Hematopoietic multipotent progenitor cell treated with erythropoietin and hydrocortisone succinate and interleukin-3 and kit ligand, for 15 days (in vitro differentiated cells): Measurements from ENCODE around the gene CAPZA2.
"Not testable (repeated sequence)": the region's sequence is repeated elsewhere in the genome, so short reads cannot be mapped to it uniquely, and the experiment has no call there.

Source experiments
- DNase-seq: peaks from one replicate; pipeline ENCODE4 v3.0.0-alpha.2; 2015; ENCODE audit warnings: low spot score

Gene CAPZA2

GRCh38 chr7:116920359-116920758, 58.0 kb downstream of the CAPZA2 start:
- DNase-seq, result no peak

- no peak for DNase-seq
Measured at GRCh38 chr7:116922545-116922944, 60.2 kb downstream of the CAPZA2 start.

- no peak for DNase-seq
Measured at GRCh38 chr7:116924741-116925140, 62.4 kb downstream of the CAPZA2 start.

GRCh38 chr7:116929021-116929420, 66.6 kb downstream of the CAPZA2 start:
- DNase-seq, result no peak

- peak; percentile 84 for DNase-seq
Measured at GRCh38 chr7:116929914-116930913, 67.8 kb downstream of the CAPZA2 start.

GRCh38 chr7:116932566-116932965, 70.2 kb downstream of the CAPZA2 start:
- DNase-seq, result no peak

- DNase-seq, result no peak
Measured at GRCh38 chr7:116933465-116933864, 71.1 kb downstream of the CAPZA2 start.

- no peak for DNase-seq
Measured at GRCh38 chr7:116934580-116934979, 72.2 kb downstream of the CAPZA2 start.

GRCh38 chr7:116936844-116937243, 74.5 kb downstream of the CAPZA2 start:
- DNase-seq, result not testable (repeated sequence)

- no peak for DNase-seq
Measured at GRCh38 chr7:116938678-116939077, 76.3 kb downstream of the CAPZA2 start.

- no peak for DNase-seq
Measured at GRCh38 chr7:116940689-116941370, 78.4 kb downstream of the CAPZA2 start.

- DNase-seq, result no peak
Measured at GRCh38 chr7:116942504-116942903, 80.1 kb downstream of the CAPZA2 start.

GRCh38 chr7:116948934-116949333, 86.5 kb downstream of the CAPZA2 start:
- no peak for DNase-seq

GRCh38 chr7:116949941-116950801, 87.8 kb downstream of the CAPZA2 start:
- DNase-seq, result peak; percentile 75

- peak; percentile 67 for DNase-seq
Measured at GRCh38 chr7:116950889-116951351, 88.5 kb downstream of the CAPZA2 start.

GRCh38 chr7:116951366-116952292, 89.2 kb downstream of the CAPZA2 start:
- peak; percentile 68 for DNase-seq

- DNase-seq, result peak; percentile 53
Measured at GRCh38 chr7:116952635-116953371, 90.4 kb downstream of the CAPZA2 start.

GRCh38 chr7:116953372-116953905, 91.1 kb downstream of the CAPZA2 start, which contains the start of gene ST7:
Gene ST7 (plus strand): TSS chr7:116953501. CDS start chr7:116953541, 40 bp downstream.
- peak; percentile 68 for DNase-seq
